Measurements from ENCODE around the gene PRKAR2B.
"Not testable (repeated sequence)": the region's sequence is repeated elsewhere in the genome, so short reads cannot be mapped to it uniquely, and the experiment has no call there.

The PRKAR2B gene

GRCh38 chr7:107051376-107051775, 6.9 kb downstream of the PRKAR2B start:
- no peak for TF ChIP-seq CTCF (IDR thresholded peaks at IDR 0.05; ENCODE audit: extremely low read depth, insufficient read depth, missing control alignments)

DNA sequence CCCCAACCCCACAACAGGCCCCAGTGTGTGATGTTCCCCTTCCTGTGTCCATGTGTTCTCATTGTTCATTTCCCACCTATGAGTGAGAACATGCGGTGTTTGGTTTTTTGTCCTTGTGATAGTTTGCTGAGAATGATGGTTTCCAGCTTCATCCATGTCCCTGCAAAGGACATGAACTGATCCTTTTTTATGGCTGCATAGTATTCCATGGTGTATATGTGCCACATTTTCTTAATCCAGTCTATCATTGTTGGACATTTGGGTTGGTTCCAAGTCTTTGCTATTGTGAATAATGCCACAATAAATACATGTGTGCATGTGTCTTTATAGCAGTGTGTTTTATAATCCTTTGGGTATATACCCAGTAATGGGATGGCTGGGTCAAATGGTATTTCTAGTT, 10.5 kb downstream of the PRKAR2B start:
- in situ Hi-C loops (cut with MboI; ENCODE audit: low pct_unique_long_range_greater_than_20kb, low sequenced_read_pairs, unreplicated experiment); DNase-seq (ENCODE audit: low spot score): not testable (repeated sequence)

More at GRCh38 chr7:107051376-107051775, 6.9 kb downstream of the PRKAR2B start:
- in situ Hi-C loops (cut with MboI; ENCODE audit: low pct_unique_long_range_greater_than_20kb, low sequenced_read_pairs, unreplicated experiment), result no loop called here
- DNase-seq (ENCODE audit: low spot score), result no peak

DNA sequence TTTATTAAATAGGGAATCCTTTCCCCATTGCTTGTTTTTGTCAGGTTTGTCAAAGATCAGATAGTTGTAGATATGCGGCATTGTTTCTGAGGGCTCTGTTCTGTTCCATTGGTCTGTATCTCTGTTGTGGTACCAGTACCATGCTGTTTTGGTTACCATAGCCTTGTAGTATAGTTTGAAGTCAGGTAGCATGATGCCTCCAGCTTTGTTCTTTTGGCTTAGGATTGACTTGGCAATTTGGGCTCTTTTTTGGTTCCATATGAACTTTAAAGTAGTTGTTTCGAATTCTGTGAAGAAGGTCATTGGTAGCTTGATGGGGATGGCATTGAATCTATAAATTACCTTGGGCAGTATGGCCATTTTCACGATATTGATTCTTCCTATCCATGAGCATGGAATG, 11.6 kb downstream of the PRKAR2B start:
- DNase-seq (ENCODE audit: low spot score); in situ Hi-C loops (cut with MboI; ENCODE audit: low pct_unique_long_range_greater_than_20kb, low sequenced_read_pairs, unreplicated experiment): not testable (repeated sequence)

DNA sequence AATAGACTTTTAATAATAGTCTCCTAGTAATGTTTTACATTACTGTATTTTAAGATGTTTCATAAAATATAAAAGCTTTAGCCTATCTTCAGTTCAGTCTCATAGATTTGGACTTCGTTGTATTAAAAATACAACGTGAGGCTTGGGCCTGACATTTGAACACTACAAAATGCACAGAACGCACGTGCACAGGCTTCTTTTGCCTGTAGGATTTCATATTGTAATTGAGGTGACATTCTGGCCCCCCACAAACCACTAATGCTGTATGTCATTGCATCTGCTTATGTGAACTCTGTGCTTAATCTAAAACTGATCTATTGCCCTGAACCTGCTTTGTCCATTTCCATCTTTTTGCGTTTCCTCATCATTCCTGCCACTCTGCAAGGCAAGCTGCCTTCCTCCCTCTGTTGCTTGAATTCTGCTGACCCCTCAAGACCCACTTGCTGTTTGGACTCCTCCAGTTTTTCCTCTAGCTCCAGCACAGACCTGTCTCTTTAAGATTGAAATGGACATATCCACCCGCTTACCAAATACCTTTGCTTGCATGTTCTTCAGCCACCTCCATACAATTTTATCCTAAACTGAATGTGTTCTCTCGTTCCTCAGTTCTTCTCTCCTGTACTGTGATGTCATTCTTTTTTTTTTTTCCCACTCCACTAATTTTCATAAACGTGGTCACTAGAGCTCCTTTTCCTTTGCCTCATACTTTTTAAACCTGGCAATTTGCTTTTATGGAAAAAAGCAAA, 12.4 kb downstream of the PRKAR2B start:
- in situ Hi-C loops (cut with MboI; ENCODE audit: low pct_unique_long_range_greater_than_20kb, low sequenced_read_pairs, unreplicated experiment), result no loop called here
- no peak for DNase-seq (ENCODE audit: low spot score)

DNA sequence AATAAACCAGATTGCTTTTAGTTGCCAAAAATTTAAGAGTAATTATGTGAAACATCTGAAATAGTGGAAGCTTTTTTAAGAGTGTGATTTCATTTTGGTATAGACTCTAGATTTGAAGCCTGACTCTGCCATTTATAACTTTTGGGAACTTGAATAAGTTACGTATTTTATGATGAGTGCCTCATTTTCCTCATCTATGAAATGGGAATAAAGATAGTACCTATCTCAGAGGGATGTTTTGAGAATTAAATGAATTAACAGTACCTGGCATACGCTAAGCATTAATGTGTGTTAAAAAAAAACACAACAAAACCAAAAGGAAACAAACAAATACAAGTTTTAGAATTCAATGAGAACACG, 12.9 kb downstream of the PRKAR2B start:
- DNase-seq (ENCODE audit: low spot score), result no peak
- in situ Hi-C loops (cut with MboI; ENCODE audit: low pct_unique_long_range_greater_than_20kb, low sequenced_read_pairs, unreplicated experiment), result no loop called here

More for the DNA sequence above, 12.4 kb downstream of the PRKAR2B start:
- no peak for TF ChIP-seq CTCF (IDR thresholded peaks at IDR 0.05; ENCODE audit: extremely low read depth, insufficient read depth, missing control alignments)

DNA sequence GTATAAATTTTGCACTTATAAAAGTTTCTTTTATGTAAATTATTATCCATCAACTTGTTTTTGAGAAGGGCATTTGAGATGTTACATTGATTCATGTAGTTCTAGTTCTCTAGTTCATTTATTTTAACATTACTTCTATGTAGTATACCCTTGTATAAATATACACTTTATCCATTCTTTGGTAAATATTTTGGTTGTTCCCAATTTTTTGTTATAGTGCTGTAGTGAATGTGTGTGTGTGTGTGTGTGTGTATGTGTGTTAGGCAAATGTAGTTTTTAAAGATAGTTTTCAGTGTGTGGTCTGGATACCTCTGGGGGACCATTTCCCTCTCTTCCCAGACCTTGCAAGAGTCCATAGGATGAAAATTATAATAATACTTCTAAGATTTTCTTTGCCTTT, 15.0 kb downstream of the PRKAR2B start:
- in situ Hi-C loops (cut with MboI; ENCODE audit: low pct_unique_long_range_greater_than_20kb, low sequenced_read_pairs, unreplicated experiment), result no loop called here
- no peak for TF ChIP-seq CTCF (IDR thresholded peaks at IDR 0.05; ENCODE audit: extremely low read depth, insufficient read depth, missing control alignments)
- no peak for DNase-seq (ENCODE audit: low spot score)

More for the DNA sequence above, 12.9 kb downstream of the PRKAR2B start:
- no peak for TF ChIP-seq CTCF (IDR thresholded peaks at IDR 0.05; ENCODE audit: extremely low read depth, insufficient read depth, missing control alignments)

GRCh38 chr7:107063245-107064120, 19.0 kb downstream of the PRKAR2B start:
- DNase-seq (ENCODE audit: low spot score), result no peak

More at GRCh38 chr7:107063245-107064120, 19.0 kb downstream of the PRKAR2B start:
- TF ChIP-seq CTCF (IDR thresholded peaks at IDR 0.05; ENCODE audit: extremely low read depth, insufficient read depth, missing control alignments), result no peak
- in situ Hi-C loops (cut with MboI; ENCODE audit: low pct_unique_long_range_greater_than_20kb, low sequenced_read_pairs, unreplicated experiment), result no loop called here

All from GM13977 (cell line).